C4-2B (cell line): ENCODE results near the gene ZNF385A.

Experiments used
- H3K27ac ChIP-seq: fragments of 450-650 bp; 2 replicates; pipeline ENCODE4 v1.5.1; 2017
- CTCF ChIP-seq: fragments of 450-650 bp; conservative IDR thresholded peaks from 2 replicates; pipeline ENCODE4 v1.5.1; 2017; ENCODE audit warnings: mild to moderate bottlenecking
- ZFX ChIP-seq: fragments of 450-650 bp; IDR thresholded peaks from 2 replicates; pipeline ENCODE4 v1.6.1; 2017

ZNF385A gene

GRCh38 chr12:54413284-54414190, 29.0 kb upstream of the ZNF385A start:
- H3K27ac ChIP-seq = no peak overlapping the region
- no peak for TF ChIP-seq CTCF
- no peak for TF ChIP-seq ZFX

GRCh38 chr12:54412786-54413185, 28.3 kb upstream of the ZNF385A start:
- H3K27ac ChIP-seq = no peak overlapping the region
- TF ChIP-seq ZFX = no peak

GRCh38 chr12:54412348-54412747, 27.8 kb upstream of the ZNF385A start:
- H3K27ac ChIP-seq = no peak overlapping the region
- TF ChIP-seq CTCF (no peak), ZFX (no peak)

GRCh38 chr12:54411391-54412241, 27.1 kb upstream of the ZNF385A start:
- no peak overlapping the region for H3K27ac ChIP-seq
- TF ChIP-seq ZFX = no peak
- no peak for TF ChIP-seq CTCF

- no peak overlapping the region for H3K27ac ChIP-seq
- TF ChIP-seq CTCF = no peak
- TF ChIP-seq ZFX = no peak
These were observed 24.7 kb upstream of the ZNF385A start for GRCh38 chr12:54409267-54409666.

- H3K27ac ChIP-seq = no peak overlapping the region
- TF ChIP-seq ZFX (no peak), CTCF (no peak)
These were observed 22.8 kb upstream of the ZNF385A start for GRCh38 chr12:54407183-54407905.

GRCh38 chr12:54405573-54405972, 21.0 kb upstream of the ZNF385A start:
- H3K27ac ChIP-seq = no peak overlapping the region
- TF ChIP-seq ZFX (no peak), CTCF (no peak)
